T47D (cell line): Measurements from ENCODE around the gene LCLAT1.

Source experiments
- DNase-seq, 2 experiments: peaks; one replicate each; pipeline versions ENCODE4 v3.0.0 to v3.0.0-alpha.2; 2011 to 2012; ENCODE audit warnings: low read depth in 1 of 2, low spot score in 1 of 2
- JUND ChIP-seq: IDR thresholded peaks from 2 replicates; pipeline ENCODE4 v1.6.1; 2012; ENCODE audit warnings: low read depth
- in situ Hi-C: cut with HindIII; loops from 2 replicates; pipeline ENCODE4 v1.10.0; 2016; ENCODE audit warnings: low sequenced_read_pairs, low pct_unique_long_range_greater_than_20kb

The LCLAT1 gene

DNA sequence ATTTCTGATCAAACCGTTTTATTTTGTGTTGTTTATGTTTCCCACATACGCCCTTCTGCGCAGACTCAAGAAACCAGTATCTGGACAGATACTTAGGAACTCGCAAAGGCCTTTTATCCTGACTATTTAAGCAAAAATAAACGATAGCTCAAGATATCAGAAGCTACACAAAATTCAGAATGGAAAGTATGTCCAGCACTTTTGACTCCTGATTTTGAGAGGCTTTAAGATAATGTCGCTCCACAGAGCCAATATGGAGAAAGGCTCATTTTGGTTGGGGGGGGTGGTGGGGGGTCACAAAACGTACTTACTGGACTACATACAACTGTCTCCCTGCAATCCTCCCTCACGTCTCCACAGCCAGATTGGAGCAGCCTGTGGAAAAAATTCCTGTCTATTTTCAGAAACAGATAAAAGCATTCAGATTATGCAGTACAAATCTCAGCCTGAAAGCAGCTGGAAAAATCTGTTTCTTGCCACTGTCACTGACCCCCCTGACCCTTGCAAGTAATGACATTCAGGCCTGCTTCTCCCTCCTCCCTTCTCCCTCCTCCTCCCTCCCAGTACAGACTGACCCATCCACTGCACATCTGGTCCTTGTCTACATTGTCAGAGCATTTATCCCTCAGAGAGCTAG is 34.9 kb upstream of the LCLAT1 start:
- TF ChIP-seq JUND: no peak
- in situ Hi-C loops: no loop called here
- no peak for DNase-seq

- DNase-seq: no peak
- TF ChIP-seq JUND: no peak
- in situ Hi-C loops: no loop called here
Measured at GRCh38 chr2:30412684-30413570, 34.1 kb upstream of the LCLAT1 start.

DNA sequence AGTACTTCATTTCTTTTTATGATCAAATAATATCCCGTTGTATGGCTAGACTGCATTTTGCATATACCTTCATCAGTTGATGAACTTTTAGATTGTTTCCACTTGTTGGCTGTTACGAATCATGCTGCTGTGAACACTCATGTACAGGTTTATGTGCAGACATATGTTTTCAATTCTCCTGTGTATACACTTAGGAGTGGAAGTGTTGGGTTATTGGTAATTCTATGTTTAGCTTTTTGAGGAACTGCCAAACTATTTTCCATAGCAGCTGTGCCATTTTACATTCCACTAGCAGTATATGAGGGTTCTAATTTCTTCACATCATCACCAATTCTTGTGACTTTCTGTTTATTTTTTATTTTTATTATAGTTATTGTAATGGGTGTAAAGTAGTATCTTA is 32.1 kb upstream of the LCLAT1 start:
- no peak for DNase-seq
- no peak for TF ChIP-seq JUND
- in situ Hi-C loops: no loop called here

- in situ Hi-C loops: no loop called here
- DNase-seq: no peak
- no peak for TF ChIP-seq JUND
Measured at GRCh38 chr2:30417253-30417652, 29.8 kb upstream of the LCLAT1 start.

DNA sequence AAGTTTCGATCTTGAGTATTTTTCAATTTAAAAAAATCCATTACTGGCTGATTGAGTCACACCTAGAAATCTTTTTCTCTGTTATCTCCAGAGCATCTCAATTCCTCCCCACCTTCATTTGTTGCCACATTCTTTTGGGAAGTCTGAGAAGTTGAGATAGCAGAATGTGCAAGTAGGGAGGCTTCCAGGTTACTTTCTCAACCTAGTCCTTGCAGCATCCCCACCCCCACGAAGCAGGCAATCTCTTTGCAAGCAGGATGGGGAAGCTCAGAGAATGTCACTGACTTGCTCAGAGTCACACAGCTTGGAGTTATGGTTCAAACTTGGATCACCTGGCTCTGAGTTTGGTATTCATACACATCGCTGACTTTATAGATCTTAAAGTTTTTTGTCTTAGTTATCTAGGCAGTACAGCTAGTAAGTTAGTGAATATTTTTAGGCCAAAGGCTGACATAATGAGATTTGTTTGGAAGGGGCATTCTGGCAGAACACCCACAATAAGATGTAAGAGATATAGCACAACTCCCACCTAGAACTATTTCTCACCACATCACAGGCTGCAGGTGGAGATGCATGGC is 25.9 kb upstream of the LCLAT1 start:
- TF ChIP-seq JUND: no peak
- DNase-seq: no peak
- in situ Hi-C loops: no loop called here

- in situ Hi-C loops: no loop called here
- DNase-seq: no peak
- no peak for TF ChIP-seq JUND
Measured at GRCh38 chr2:30421604-30422443, 25.2 kb upstream of the LCLAT1 start.

GRCh38 chr2:30422444-30423040 is 24.5 kb upstream of the LCLAT1 start:
- in situ Hi-C loops: no loop called here
- DNase-seq: no peak
- TF ChIP-seq JUND: no peak

GRCh38 chr2:30424231-30424630 is 22.8 kb upstream of the LCLAT1 start:
- no peak for TF ChIP-seq JUND
- in situ Hi-C loops: no loop called here
- no peak for DNase-seq

GRCh38 chr2:30425326-30425725 is 21.7 kb upstream of the LCLAT1 start:
- DNase-seq: no peak
- in situ Hi-C loops: no loop called here
- no peak for TF ChIP-seq JUND

DNA sequence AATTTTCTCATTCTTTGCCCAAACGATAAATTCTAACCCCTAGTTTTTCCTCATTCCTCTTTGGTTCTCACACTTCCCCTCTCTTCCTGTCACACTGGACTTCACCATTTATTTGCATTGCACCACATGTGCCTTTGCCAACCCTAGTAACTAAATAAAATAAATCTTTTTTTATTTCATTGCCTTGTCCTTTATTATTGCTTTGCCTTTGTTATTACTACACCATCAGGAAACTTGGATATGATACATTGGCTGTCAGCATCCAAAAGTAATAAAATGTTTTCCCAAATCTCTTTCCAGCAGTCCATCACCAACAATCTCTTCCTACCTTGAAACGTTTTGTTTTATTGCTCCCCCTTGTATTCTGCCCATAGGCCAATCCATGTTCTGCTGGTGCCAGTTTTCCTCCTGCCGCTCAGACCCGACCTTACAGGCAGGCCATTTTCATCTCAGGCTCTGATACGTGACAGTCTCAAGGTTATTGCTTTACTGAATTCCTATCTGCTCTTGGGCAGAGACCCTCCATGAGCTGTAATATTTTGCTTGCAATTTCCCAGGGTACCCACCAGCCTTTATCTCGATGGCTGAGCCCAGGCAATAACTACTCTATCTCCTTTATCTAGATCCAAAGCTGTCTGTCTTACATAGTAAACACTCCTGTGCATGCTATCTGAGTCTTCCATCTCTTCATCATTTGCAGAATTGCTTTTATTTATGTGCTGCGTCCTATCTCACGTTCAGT is 19.3 kb upstream of the LCLAT1 start:
- DNase-seq: no peak
- TF ChIP-seq JUND: no peak
- in situ Hi-C loops: no loop called here

DNA sequence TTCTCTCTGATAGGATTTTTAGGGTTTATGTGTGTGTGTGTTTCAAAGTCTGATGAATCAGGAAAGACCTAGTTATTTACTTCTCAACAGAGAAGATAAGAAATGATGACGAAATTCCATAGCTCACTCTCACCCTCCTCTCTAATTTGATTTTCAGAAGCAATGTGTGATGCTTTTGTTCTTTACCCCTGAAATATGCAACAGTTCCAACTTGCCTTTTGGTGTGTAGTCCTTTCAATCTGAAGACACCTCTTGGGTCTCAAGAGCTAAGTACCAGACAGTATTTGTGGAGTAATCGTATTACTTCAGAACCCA is 18.7 kb upstream of the LCLAT1 start:
- in situ Hi-C loops: no loop called here
- no peak for DNase-seq
- no peak for TF ChIP-seq JUND
